Urinary bladder (tissue), 4 donors: Measurements from ENCODE around the gene PNMT. TPM values are rescaled to one million over a fixed set of nuclear protein-coding genes. Genes with fewer than 3 reads are reported as not detected.

Experiments
- DNase-seq: peaks from one replicate; pipeline ENCODE4 v3.0.0-alpha.2; 2015; ENCODE audit errors: extremely low spot score
- H3K27ac ChIP-seq: one replicate; pipeline ENCODE4 v1.5.1; 2013; ENCODE audit warnings: low read depth, mild to moderate bottlenecking, moderate library complexity
- H3K36me3 ChIP-seq: one replicate; pipeline ENCODE4 v1.6.1; 2013; ENCODE audit warnings: mild to moderate bottlenecking, moderate library complexity; ENCODE audit not compliant: insufficient read depth
- H3K4me1 ChIP-seq: one replicate; pipeline ENCODE4 v1.6.1; 2013; ENCODE audit warnings: mild to moderate bottlenecking, moderate library complexity; ENCODE audit not compliant: insufficient read depth
- H3K4me3 ChIP-seq: one replicate; pipeline ENCODE4 v1.5.1; 2013; ENCODE audit warnings: low read depth, low read length
- WGBS: extraction: QIAGEN DNeasy Blood & Tissue Kit; methylation state at CpG from one replicate; pipeline ENCODE4 v1.1.7; 2013; 5-methylcytosine and 5-hydroxymethylcytosine counted together
- polyA plus RNA-seq: library from polyadenylated mRNA; stranded (reverse); fragments of 200-250 nt; gene quantifications from one replicate; pipeline ENCODE4 v1.2.3, GENCODE V29; 2013
- total RNA-seq: library from RNA; depleted of rRNA; stranded (reverse); fragments of >200 nt; gene quantifications from one replicate; pipeline ENCODE4 v1.2.3, GENCODE V29; 2014
- donor health status: healthy with polysubstance abuse.
- donor health status: healthy.

Gene PNMT, protein sequence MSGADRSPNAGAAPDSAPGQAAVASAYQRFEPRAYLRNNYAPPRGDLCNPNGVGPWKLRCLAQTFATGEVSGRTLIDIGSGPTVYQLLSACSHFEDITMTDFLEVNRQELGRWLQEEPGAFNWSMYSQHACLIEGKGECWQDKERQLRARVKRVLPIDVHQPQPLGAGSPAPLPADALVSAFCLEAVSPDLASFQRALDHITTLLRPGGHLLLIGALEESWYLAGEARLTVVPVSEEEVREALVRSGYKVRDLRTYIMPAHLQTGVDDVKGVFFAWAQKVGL
- total RNA-seq (not detected), polyA plus RNA-seq (9.3 TPM)

DNA sequence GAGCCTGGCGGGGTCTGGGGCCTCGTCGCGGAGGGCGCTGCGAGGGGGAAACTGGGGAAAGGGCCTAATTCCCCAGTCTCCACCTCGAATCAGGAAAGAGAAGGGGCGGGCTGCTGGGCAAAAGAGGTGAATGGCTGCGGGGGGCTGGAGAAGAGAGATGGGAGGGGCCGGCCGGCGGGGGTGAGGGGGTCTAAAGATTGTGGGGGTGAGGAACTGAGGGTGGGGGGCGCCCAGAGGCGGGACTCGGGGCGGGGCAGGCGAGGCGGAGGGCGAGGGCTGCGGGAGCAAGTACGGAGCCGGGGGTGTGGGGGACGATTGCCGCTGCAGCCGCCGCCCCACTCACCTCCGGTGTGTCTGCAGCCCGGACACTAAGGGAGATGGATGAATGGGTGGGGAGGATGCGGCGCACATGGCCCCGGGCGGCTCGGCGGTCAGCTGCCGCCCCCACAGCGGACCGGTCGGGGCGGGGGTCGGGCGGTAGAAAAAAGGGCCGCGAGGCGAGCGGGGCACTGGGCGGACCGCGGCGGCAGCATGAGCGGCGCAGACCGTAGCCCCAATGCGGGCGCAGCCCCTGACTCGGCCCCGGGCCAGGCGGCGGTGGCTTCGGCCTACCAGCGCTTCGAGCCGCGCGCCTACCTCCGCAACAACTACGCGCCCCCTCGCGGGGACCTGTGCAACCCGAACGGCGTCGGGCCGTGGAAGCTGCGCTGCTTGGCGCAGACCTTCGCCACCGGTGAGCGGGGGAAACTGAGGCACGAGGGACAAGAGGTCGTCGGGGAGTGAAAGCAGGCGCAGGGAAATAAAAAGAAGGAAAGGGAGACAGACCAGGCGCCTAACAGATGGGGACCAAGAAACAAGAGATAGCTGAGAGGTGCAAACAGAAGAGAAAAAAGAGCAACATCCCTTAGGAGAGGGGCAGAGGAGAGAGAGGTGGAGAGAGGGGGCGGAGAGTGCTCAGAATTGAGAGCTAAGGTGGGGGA is at the start of gene PNMT:
TSS of gene PNMT (plus strand) at position 509 of the 980 bp plus-strand sequence. CDS start at position 532, 23 bp downstream.
- peak within 1 kb of the TSS; percentile 36 for H3K4me3 ChIP-seq
- WGBS = 2% methylated on average over 83 of the region's 85 CpGs
- H3K4me1 ChIP-seq = no peaks in the 10 kb centered on the region
- H3K36me3 ChIP-seq = no peaks in the 10 kb centered on the region
- DNase-seq = no peak
- H3K27ac ChIP-seq = no peak within 1 kb of the TSS

DNA sequence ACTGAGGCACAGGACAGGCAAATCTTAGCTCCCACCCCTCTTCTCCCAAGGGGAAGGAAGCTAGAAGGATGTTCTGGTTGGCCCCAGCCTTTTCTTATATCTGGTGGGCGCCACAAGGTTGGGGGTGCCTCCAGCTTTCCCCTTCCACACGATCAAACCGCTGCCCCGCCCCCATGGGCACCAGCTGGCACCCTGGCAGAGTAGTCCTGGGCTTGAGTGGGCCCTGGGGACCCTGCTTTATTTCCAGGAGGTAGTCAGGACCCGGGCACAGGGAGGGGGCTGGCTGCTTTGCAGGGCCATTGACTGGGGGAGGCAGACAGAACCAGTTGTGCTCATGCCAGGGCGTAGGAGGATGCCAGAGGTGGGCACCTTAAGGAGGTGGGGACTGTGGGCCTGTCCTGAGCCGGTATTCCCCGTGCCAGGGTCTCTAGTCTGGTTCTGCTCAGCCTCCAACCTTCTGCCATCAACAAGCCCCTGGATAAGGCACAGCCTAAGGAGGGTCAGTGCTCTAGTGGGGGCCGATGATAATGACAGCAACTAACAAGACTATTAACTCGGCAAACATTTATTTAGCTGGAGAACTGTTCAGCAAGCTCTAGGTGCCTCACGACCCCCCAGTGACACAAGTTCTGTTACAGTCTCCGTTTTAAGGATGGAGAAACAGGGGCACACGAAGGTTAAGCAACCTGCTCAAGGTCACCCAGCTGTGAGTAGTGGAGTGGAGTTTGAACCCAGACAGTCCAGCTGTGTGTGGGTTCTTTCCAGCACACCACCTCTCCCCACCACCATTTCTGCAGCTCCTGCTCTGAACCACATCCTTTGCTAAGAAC is 49.1 kb upstream of the PNMT start:
- H3K4me1 ChIP-seq = no peaks in the 10 kb centered on the region
- DNase-seq = no peak
- no peak overlapping the region for H3K27ac ChIP-seq
- H3K4me3 ChIP-seq = no peak overlapping the region
- no peaks in the 10 kb centered on the region for H3K36me3 ChIP-seq
- 53% methylated on average over 13 of the region's 13 CpGs for WGBS

DNA sequence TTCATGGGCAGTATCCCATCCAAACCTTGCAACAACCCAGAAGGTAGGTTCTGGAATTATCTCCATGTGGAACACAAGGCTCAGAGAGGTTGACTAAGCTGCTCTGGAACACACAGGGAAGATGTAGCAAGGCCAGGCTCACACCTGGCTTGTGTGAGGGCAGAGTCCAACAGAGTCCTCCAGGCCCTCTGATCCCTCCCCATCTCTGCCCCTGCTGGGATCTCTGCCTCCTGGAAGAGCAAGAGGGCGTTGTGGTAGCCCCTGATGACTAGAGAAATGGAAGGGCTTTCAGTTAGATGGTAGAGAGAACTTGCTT is 48.5 kb upstream of the PNMT start:
- no peak for DNase-seq
- 39% methylated on average over 1 of the region's 1 CpG for WGBS
- Histone ChIP-seq H3K4me1 (no peaks in the 10 kb centered on the region), H3K4me3 (no peak overlapping the region), H3K27ac (no peak overlapping the region), H3K36me3 (no peaks in the 10 kb centered on the region)

DNA sequence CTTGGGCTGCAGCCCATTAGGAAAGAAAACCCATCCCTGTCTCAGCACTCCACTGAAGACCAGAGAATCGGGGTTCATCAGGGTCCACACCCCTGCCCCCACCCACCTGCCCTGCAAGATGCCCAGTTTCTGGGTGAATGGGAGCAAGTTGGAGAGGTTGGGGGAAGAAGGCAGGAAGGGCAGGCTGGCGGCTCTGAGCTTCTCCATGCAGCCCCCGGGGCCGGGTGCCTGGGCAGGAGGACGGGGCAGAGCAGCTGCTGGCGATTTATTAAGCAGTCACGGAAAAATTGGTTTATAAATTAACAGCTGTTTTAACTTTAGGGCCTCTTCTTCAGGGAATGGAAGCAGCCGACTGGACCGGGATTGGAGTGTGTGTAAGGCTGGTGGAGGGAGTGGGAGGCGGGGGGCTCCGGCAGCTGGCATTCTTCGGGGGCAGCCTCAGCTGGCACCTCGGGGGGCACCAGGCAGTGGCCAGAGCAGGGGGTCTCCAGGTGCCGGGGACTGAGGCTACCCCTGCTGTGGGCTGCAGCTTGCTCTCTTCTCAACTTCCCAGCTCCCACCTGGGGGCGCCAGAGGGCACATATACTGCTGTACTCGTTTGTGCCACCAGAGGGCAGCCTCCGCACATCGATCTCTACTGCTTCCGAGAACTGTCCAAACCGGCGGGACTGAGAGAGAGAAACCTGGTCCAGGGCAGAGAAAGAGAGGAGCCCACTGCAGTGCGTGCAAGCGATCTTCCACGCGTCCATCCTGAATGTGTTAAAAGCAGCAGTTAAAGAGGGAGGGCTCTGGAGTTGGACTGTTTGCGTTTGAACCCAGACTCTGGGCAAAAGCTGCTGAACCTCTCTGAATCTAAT is 46.5 kb upstream of the PNMT start:
- no peak overlapping the region for H3K4me3 ChIP-seq

DNA sequence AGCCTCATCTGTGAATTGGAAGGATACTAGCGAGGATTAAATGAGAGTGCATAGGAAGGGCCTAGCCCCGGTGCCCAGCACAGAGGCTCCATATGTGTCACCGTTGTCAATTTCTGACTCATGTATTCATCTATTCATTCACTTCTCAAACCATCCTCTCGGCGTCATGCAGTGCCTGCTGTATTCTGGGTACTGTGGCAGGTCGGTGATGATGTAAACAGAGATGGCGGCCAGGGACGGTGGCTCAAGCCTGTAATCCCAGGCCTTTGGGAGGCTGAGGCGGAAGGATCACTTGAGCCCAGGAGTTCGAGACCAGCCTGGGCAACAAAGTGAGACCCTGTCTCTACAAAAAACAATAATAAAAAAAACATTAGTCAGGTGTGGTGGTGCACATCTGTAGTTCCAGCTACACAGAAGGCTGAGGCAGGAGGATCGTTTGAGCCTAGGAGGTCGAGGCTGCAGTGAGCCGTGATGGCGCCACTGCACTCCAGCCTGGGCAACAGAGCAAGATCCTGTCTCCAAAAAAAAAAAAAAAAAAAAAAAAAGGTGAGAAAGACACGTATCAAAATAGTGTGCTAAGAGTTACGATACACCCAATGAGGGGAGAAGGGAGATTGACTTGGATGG is 45.8 kb upstream of the PNMT start:
- no peak for DNase-seq
- no peak overlapping the region for H3K4me3 ChIP-seq
- H3K36me3 ChIP-seq = no peaks in the 10 kb centered on the region
- 56% methylated on average over 16 of the region's 16 CpGs for WGBS
- H3K27ac ChIP-seq = no peak overlapping the region
- H3K4me1 ChIP-seq = no peaks in the 10 kb centered on the region

More for the DNA sequence above, 46.5 kb upstream of the PNMT start:
- H3K27ac ChIP-seq = no peak overlapping the region
- DNase-seq = peak; percentile 72
- WGBS = 8% methylated on average over 26 of the region's 26 CpGs
- no peaks in the 10 kb centered on the region for H3K4me1 ChIP-seq
- no peaks in the 10 kb centered on the region for H3K36me3 ChIP-seq

DNA sequence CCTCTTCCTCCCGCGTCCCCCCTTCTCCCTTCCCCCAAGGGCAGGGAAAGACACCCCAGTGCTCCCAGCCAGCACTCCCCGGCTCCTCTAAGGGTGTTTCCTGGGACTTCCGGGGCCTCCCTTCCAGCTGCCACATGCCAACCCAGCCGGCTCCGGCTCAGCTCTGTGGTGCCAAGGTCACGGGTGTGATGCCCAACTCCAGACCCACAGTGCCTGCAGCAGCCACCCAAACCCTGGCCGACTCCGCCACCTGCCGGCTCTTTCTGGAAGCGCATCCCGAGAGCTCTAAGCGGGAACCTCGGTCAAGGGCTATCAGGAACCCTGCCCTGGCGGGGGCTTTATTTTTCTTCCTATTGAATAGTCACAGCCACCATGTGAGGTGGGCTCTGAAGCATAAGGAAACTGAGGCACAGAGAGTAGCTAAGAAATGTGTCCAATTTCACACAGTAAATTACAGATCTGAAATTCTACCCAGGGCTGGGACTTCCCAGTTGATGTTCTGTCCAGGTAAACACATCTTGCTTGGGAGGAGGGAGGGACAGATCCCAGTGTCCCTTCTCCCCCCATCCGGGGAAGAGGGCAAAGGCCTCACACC is 44.8 kb upstream of the PNMT start:
- no peak for DNase-seq
- WGBS = 8% methylated on average over 16 of the region's 16 CpGs
- no peaks in the 10 kb centered on the region for H3K4me1 ChIP-seq
- no peak overlapping the region for H3K4me3 ChIP-seq
- H3K27ac ChIP-seq = no peak overlapping the region
- no peaks in the 10 kb centered on the region for H3K36me3 ChIP-seq

DNA sequence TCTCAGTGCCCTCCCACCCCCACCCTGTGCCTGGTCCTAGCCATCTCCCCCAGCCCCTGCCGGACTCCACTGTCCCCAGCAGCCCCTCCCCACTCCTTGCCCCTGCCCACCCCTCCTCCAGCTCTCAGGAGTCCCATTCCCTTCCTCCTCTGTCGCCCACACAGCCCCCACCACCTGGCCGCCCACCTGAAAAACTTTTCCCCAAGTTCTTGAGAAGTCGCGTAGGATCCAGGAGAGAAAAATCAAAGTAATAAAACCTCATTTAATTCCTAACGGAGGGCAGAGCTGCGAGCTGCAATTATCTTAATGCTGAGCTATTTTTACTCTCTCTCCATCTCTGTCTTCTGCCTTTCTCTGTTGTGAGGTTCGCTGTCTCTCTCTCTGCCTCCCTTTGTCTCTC is 43.9 kb upstream of the PNMT start:
- no peaks in the 10 kb centered on the region for H3K36me3 ChIP-seq
- no peak overlapping the region for H3K27ac ChIP-seq
- no peak overlapping the region for H3K4me3 ChIP-seq
- DNase-seq = no peak
- no peaks in the 10 kb centered on the region for H3K4me1 ChIP-seq
- 71% methylated on average over 8 of the region's 8 CpGs for WGBS

DNA sequence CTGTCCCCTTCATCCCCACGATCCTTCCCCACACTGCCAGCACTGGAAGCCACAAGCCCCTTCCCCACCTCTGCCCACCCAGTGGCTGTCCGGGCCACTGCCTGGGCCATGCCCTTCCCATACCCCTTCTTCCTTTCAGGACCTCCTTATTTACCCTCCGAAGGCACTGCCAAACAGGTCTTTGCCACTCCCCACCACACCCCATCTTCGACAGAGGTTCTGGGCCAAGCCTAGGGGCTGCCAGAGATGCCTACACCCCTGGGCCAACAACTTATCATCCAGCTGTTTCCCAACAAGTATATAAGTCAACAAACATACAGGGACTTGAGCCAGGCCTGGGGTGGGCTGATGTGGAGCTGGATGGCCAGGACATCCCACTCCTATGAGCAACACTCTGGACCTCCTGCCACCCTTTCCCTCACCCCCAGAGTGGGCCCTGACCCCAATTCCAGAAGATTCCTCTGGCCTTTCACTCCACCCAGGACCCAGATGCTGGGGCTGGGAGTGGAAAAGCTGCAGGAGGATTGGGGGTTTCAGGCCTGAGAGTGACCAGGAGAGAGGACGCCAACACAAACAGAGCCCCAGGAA is 43.0 kb upstream of the PNMT start:
- no peak for DNase-seq
- 37% methylated on average over 5 of the region's 5 CpGs for WGBS
- Histone ChIP-seq H3K4me3 (no peak overlapping the region), H3K4me1 (no peaks in the 10 kb centered on the region), H3K36me3 (no peaks in the 10 kb centered on the region), H3K27ac (no peak overlapping the region)

DNA sequence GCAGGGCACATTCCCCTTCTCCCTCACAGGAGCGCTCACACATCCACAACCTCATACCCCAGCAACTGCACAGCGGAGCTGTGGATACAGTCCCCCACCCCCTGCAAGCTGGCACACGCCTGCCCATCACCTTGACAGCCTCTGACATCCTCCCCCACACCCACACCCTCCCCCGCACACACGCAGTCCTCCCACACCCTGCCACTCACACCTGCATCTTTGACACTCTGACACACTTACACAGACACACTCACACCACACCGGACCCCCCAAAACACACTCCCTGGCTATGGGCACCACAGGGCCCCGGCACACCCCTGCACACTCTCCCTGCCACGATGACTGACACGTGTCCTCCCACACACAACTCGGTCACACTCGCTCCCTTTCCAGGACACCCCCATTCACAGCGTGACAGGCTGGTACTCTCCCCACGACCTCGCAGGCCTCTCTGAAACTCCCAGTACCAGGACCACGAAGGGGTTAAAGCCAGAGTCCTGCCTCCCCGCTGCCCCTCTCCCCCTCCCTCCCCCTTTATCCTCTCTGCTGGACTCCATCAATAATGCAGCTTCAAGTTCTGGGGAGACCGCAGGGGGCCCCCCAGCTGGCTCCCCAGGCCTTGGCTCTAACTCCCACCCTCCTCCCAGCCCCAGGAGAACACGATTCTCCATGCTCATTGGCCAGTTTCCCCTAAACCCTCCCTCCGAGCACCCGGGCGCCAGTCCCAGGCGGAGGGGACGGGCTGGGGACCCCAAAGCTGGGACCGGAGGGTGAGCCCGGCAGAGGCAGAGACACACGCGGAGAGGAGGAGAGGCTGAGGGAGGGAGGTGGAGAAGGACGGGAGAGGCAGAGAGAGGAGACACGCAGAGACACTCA is 41.8 kb upstream of the PNMT start, which contains the start of gene PPP1R1B:
TSS of gene PPP1R1B (plus strand) at position 782 of the 876 bp plus-strand sequence. CDS start 441 bp downstream, outside the sequence.
- no peaks in the 10 kb centered on the region for H3K4me1 ChIP-seq
- no peak for DNase-seq
- peak within 1 kb of the TSS; percentile 31 for H3K27ac ChIP-seq
- H3K36me3 ChIP-seq = no peaks in the 10 kb centered on the region
- WGBS = 15% methylated on average over 29 of the region's 29 CpGs
- H3K4me3 ChIP-seq = peak within 1 kb of the TSS; percentile 31

DNA sequence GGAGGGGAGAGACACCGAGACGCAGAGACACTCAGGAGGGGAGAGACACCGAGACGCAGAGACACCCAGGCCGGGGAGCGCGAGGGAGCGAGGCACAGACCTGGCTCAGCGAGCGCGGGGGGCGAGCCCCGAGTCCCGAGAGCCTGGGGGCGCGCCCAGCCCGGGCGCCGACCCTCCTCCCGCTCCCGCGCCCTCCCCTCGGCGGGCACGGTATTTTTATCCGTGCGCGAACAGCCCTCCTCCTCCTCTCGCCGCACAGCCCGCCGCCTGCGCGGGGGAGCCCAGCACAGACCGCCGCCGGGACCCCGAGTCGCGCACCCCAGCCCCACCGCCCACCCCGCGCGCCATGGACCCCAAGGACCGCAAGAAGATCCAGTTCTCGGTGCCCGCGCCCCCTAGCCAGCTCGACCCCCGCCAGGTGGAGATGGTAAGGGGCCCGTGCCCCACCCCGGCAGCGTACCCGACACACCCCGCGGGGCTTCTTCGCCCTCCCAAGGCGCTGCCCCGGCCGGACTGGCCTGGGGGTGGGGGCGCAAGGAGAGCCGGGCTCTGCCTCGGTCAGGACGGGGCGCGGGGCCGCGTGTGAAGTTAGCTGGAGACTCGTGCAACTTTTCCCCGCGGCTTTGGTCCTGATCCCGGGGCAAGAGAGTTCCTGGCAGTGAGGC is 41.1 kb upstream of the PNMT start:
- no peak for DNase-seq
- H3K36me3 ChIP-seq = no peaks in the 10 kb centered on the region
- H3K4me3 ChIP-seq = peak overlapping the region; percentile 31
- no peaks in the 10 kb centered on the region for H3K4me1 ChIP-seq
- WGBS = 3% methylated on average over 72 of the region's 72 CpGs
- no peak overlapping the region for H3K27ac ChIP-seq
